GM23338 (cell line): ENCODE data around the gene FSIP1. TPM values are rescaled to one million over a fixed set of nuclear protein-coding genes. Genes with fewer than 3 reads are reported as not detected.

Experiments
- ATAC-seq: fragments of 200-7000 bp; cut with Tn5 transposase; 3 replicates; pipeline ENCODE4 v1.9.1; 2020
- DNase-seq: peaks from one replicate; pipeline ENCODE4 v3.0.0-alpha.2; 2015; ENCODE audit warnings: low spot score
- H2AFZ ChIP-seq: fragments of 200-600 bp; sonication (generic); 2 replicates; pipeline ENCODE4 v1.8.0; 2016; ENCODE audit warnings: antibody characterized with exemption, mild to moderate bottlenecking, moderate library complexity
- H3F3A ChIP-seq: fragments of 200-600 bp; sonication (generic); replicated peaks from 2 replicates; pipeline ENCODE4 v1.8.0; 2017; ENCODE audit warnings: antibody characterized with exemption, mixed run types, low read depth
- H3K27ac ChIP-seq: fragments of 200-600 bp; sonication (generic); 2 replicates; pipeline ENCODE4 v1.6.1; 2016; ENCODE audit warnings: low read depth
- H3K27me3 ChIP-seq: fragments of 200-600 bp; sonication (generic); 2 replicates; pipeline ENCODE4 v1.8.0; 2016; ENCODE audit warnings: mild to moderate bottlenecking, mixed run types, moderate library complexity; ENCODE audit not compliant: insufficient read depth
- H3K36me3 ChIP-seq: fragments of 200-600 bp; sonication (generic); 2 replicates; pipeline ENCODE4 v1.8.0; 2016; ENCODE audit warnings: mild to moderate bottlenecking; ENCODE audit not compliant: insufficient read depth
- H3K4me1 ChIP-seq: fragments of 200-600 bp; sonication (generic); 2 replicates; pipeline ENCODE4 v1.8.0; 2016; ENCODE audit warnings: mild to moderate bottlenecking, moderate library complexity; ENCODE audit not compliant: insufficient read depth
- H3K4me2 ChIP-seq: fragments of 200-600 bp; sonication (generic); 2 replicates; pipeline ENCODE4 v1.7.1; 2017; ENCODE audit warnings: mixed run types
- H3K4me3 ChIP-seq: fragments of 200-600 bp; sonication (generic); 2 replicates; pipeline ENCODE4 v1.6.1; 2016; ENCODE audit warnings: mixed run types
- H3K79me2 ChIP-seq: fragments of 200-600 bp; sonication (generic); replicated peaks from 2 replicates; pipeline ENCODE4 v1.8.0; 2017; ENCODE audit warnings: mild to moderate bottlenecking; ENCODE audit not compliant: insufficient read depth
- H3K9me2 ChIP-seq: fragments of 200-600 bp; sonication (generic); 2 replicates; pipeline ENCODE4 v1.8.0; 2017; ENCODE audit not compliant: insufficient read depth
- H4K20me1 ChIP-seq: fragments of 200-600 bp; sonication (generic); replicated peaks from 2 replicates; pipeline ENCODE4 v1.8.0; 2017; ENCODE audit warnings: mild to moderate bottlenecking; ENCODE audit not compliant: insufficient read depth
- H3K27ac Mint-ChIP-seq: 2 replicates; pipeline ENCODE4 v1.8.0; 2020; ENCODE audit warnings: inconsistent platforms, mild to moderate bottlenecking, moderate library complexity, mixed read lengths
- H3K27me3 Mint-ChIP-seq: 3 replicates; pipeline ENCODE4 v1.8.0; 2022; ENCODE audit warnings: low read depth, mild to moderate bottlenecking, moderate library complexity, mixed read lengths, inconsistent platforms; ENCODE audit not compliant: insufficient read depth, poor library complexity
- H3K36me3 Mint-ChIP-seq: 3 replicates; pipeline ENCODE4 v1.8.0; 2021; ENCODE audit warnings: low read depth, mild to moderate bottlenecking, inconsistent platforms, moderate library complexity, mixed read lengths
- H3K4me1 Mint-ChIP-seq: 3 replicates; pipeline ENCODE4 v1.8.0; 2020; ENCODE audit warnings: mild to moderate bottlenecking, inconsistent platforms, mixed read lengths
- H3K4me3 Mint-ChIP-seq: 3 replicates; pipeline ENCODE4 v1.8.0; 2021; ENCODE audit warnings: moderate library complexity, mild to moderate bottlenecking, inconsistent platforms, mixed read lengths
- H3K9me3 Mint-ChIP-seq: 3 replicates; pipeline ENCODE4 v1.8.0; 2020; ENCODE audit warnings: moderate library complexity, mild to moderate bottlenecking, inconsistent platforms, mixed read lengths
- EZH2 ChIP-seq: fragments of 200-600 bp; sonication (generic); IDR thresholded peaks from one replicate; pipeline ENCODE4 v1.8.0; 2017; ENCODE audit warnings: antibody characterized with exemption, mild to moderate bottlenecking, low read depth; ENCODE audit not compliant: unreplicated experiment
- NANOG ChIP-seq: IDR thresholded peaks from 2 replicates; pipeline ENCODE4 v1.6.1; 2016; ENCODE audit warnings: antibody characterized with exemption, borderline replicate concordance
- STAT1 ChIP-seq: IDR thresholded peaks from one replicate; pipeline ENCODE4 v1.6.1; 2016; ENCODE audit warnings: antibody characterized with exemption; ENCODE audit not compliant: unreplicated experiment
- ZNF331 ChIP-seq: fragments of 250-450 bp; sonication (Bioruptor Pico); IDR thresholded peaks from 2 replicates; pipeline ENCODE4 v1.5.0; 2020; ENCODE audit warnings: low read depth, mild to moderate bottlenecking, moderate library complexity
- ZNF462 ChIP-seq: fragments of 250-450 bp; sonication (Bioruptor Pico); IDR thresholded peaks from 2 replicates; pipeline ENCODE4 v1.5.0; 2020; ENCODE audit warnings: mild to moderate bottlenecking, moderate library complexity
- polyA plus RNA-seq: library from polyadenylated mRNA; unstranded; fragments of >200 nt; fragmentation: Nextera tagmentation; extraction: Ambion mirVana; gene quantifications from 2 replicates; pipeline ENCODE4 v1.2.1, GENCODE V29; 2016
- total RNA-seq: library from RNA; depleted of rRNA; stranded (reverse); fragments of >200 nt; shearing (Covaris generic); gene quantifications from 2 replicates; pipeline ENCODE4 v1.2.3, GENCODE V29; 2014
- TF ChIP-seq, protein P1 (sequence below): IDR thresholded peaks from one replicate; pipeline ENCODE4 v1.6.1; 2018; ENCODE audit warnings: antibody characterized with exemption; ENCODE audit not compliant: unreplicated experiment

The FSIP1 gene
- total and polyA plus RNA-seq, 2 experiments from 2014 or later: 0.92 to 2.1 TPM

DNA sequence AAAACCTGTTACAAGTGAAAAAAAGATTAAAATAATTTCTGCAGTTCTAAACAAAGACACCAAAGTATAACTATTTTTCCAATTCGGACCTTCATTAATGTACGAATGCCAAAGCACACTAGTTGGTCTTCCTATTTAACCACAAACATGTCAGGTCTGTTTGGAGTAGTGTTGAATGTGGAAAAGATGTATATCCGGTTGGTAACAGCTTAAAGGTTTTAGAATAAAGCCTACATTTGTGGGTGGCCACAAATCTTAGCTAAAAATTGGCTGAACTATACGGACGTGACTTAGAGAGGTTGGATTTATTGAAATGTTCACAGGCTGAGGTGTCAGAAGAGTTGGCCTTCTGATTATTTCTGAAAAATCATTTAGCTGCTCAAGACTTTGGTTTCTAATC, 78.4 kb downstream of the FSIP1 start:
- no peak overlapping the region for H3K4me2 ChIP-seq
- DNase-seq (no peak), ATAC-seq (no peak)
- H3K27me3 ChIP-seq: no peaks in the 10 kb centered on the region
- Mint-ChIP-seq H3K36me3 (no peaks in the 10 kb centered on the region), H3K27ac (peak overlapping the region; percentile 84), H3K4me1 (peaks cover 11% of the 10 kb centered on the region; the same call in 2 of the 3 replicates), H3K27me3 (no peaks in the 10 kb centered on the region), H3K4me3 (no peak overlapping the region), H3K9me3 (no peaks in the 10 kb centered on the region)
- no peaks in the 10 kb centered on the region for H3K79me2 ChIP-seq
- H3K4me3 ChIP-seq: no peak overlapping the region
- no peaks in the 10 kb centered on the region for H4K20me1 ChIP-seq
- TF ChIP-seq, protein P1, sequence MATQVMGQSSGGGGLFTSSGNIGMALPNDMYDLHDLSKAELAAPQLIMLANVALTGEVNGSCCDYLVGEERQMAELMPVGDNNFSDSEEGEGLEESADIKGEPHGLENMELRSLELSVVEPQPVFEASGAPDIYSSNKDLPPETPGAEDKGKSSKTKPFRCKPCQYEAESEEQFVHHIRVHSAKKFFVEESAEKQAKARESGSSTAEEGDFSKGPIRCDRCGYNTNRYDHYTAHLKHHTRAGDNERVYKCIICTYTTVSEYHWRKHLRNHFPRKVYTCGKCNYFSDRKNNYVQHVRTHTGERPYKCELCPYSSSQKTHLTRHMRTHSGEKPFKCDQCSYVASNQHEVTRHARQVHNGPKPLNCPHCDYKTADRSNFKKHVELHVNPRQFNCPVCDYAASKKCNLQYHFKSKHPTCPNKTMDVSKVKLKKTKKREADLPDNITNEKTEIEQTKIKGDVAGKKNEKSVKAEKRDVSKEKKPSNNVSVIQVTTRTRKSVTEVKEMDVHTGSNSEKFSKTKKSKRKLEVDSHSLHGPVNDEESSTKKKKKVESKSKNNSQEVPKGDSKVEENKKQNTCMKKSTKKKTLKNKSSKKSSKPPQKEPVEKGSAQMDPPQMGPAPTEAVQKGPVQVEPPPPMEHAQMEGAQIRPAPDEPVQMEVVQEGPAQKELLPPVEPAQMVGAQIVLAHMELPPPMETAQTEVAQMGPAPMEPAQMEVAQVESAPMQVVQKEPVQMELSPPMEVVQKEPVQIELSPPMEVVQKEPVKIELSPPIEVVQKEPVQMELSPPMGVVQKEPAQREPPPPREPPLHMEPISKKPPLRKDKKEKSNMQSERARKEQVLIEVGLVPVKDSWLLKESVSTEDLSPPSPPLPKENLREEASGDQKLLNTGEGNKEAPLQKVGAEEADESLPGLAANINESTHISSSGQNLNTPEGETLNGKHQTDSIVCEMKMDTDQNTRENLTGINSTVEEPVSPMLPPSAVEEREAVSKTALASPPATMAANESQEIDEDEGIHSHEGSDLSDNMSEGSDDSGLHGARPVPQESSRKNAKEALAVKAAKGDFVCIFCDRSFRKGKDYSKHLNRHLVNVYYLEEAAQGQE: no peak
- TF ChIP-seq ZNF331: no peak
- no peak overlapping the region; the same call in 1 of the 2 replicates for H2AFZ ChIP-seq
- 0 out of 2 replicates have a peak, but pooled peaks cover 5% of the 10 kb centered on the region for H3K4me1 ChIP-seq
- H3F3A ChIP-seq: no peaks in the 10 kb centered on the region
- no peaks in the 10 kb centered on the region for H3K9me2 ChIP-seq
- no peaks in the 10 kb centered on the region for H3K36me3 ChIP-seq
- H3K27ac ChIP-seq: peak overlapping the region; percentile 0; the same call in 1 of the 2 replicates

DNA sequence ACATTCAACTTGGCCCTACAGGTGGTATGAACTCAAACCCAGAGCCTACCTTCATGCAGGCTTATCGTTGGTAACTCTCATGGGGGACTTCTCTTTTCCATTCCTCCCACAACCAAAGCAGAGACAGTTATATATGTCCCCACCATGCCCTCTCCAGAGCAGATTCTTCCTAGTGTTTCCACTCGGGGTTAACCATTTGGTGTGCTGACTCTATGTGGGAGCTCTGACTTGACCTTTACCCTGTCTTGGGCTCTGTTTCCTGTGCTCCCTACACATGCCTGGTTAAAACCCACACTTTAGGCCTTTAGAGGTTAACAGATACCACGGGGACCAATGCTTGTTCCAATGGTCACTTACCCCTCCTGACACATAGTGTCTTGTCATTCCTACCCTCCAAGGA, 80.7 kb downstream of the FSIP1 start:
- H3K27ac Mint-ChIP-seq: no peak overlapping the region
- H3K27me3 Mint-ChIP-seq: no peaks in the 10 kb centered on the region
- H3K4me3 ChIP-seq: no peak overlapping the region
- H3K9me3 Mint-ChIP-seq: no peaks in the 10 kb centered on the region
- H3K36me3 Mint-ChIP-seq: no peaks in the 10 kb centered on the region
- no peaks in the 10 kb centered on the region for H3K36me3 ChIP-seq
- H3K9me2 ChIP-seq: no peaks in the 10 kb centered on the region
- H3K79me2 ChIP-seq: no peaks in the 10 kb centered on the region
- DNase-seq: no peak
- H3K4me1 Mint-ChIP-seq: peaks cover 19% of the 10 kb centered on the region
- H4K20me1 ChIP-seq: no peaks in the 10 kb centered on the region
- no peaks in the 10 kb centered on the region for H3F3A ChIP-seq
- ATAC-seq: no peak
- 0 out of 2 replicates have a peak, but pooled peaks cover 5% of the 10 kb centered on the region for H3K4me1 ChIP-seq
- TF ChIP-seq ZNF462 (CRISPR knock-in tag) (no peak), EZH2 (no peak), STAT1 (no peak), NANOG (no peak)
- no peaks in the 10 kb centered on the region for H3K27me3 ChIP-seq
- no peak overlapping the region for H3K4me3 Mint-ChIP-seq
- no peak overlapping the region for H2AFZ ChIP-seq
- H3K27ac ChIP-seq: no peak overlapping the region
- H3K4me2 ChIP-seq: no peak overlapping the region
